Small intestine (tissue), 7 donors: ENCODE data around the gene TECR. TPM values are rescaled to one million over a fixed set of nuclear protein-coding genes. Genes with fewer than 3 reads are reported as not detected.
"Not testable (repeated sequence)": the region's sequence is repeated elsewhere in the genome, so short reads cannot be mapped to it uniquely, and the experiment has no call there.

ENCODE experiments used
- DNase-seq, 2 donors: peaks; one replicate each; pipeline versions ENCODE4 v3.0.0 to v3.0.0-alpha.2; 2013
- FAIRE-seq: peaks from 2 replicates; lab custom pipeline; 2012; peaks lifted over from hg19 to GRCh38; lab: Jason Lieb, UNC
- H3K27ac ChIP-seq, 3 donors: one replicate each; pipeline ENCODE4 v1.5.1; 2013; ENCODE audit warnings: low read length in 2 of 3, mild to moderate bottlenecking in 2 of 3, control low read depth in 1 of 3, inconsistent platforms in 1 of 3, low read depth in 1 of 3, moderate library complexity in 1 of 3
- H3K27me3 ChIP-seq, 3 donors: one replicate each; pipeline ENCODE4 v1.6.1; 2013; ENCODE audit warnings: low read length in 3 of 3, inconsistent platforms in 1 of 3; ENCODE audit not compliant: control insufficient read depth in 3 of 3, insufficient read depth in 3 of 3
- H3K36me3 ChIP-seq, 3 donors: one replicate each; pipeline ENCODE4 v1.6.1; 2013; ENCODE audit warnings: low read length in 3 of 3, inconsistent platforms in 1 of 3, low read depth in 1 of 3, mild to moderate bottlenecking in 1 of 3, moderate library complexity in 1 of 3; ENCODE audit not compliant: control insufficient read depth in 3 of 3, insufficient read depth in 2 of 3
- H3K4me1 ChIP-seq, 3 donors: one replicate each; pipeline ENCODE4 v1.6.1; 2013; ENCODE audit warnings: low read length in 2 of 3, inconsistent platforms in 1 of 3, low read depth in 1 of 3, mild to moderate bottlenecking in 1 of 3, moderate library complexity in 1 of 3; ENCODE audit not compliant: control insufficient read depth in 3 of 3, insufficient read depth in 2 of 3
- H3K4me3 ChIP-seq, 3 donors: one replicate each; pipeline ENCODE4 v1.5.1; 2013; ENCODE audit warnings: low read length in 3 of 3, control low read depth in 1 of 3, inconsistent platforms in 1 of 3, low read depth in 1 of 3, mild to moderate bottlenecking in 1 of 3, moderate library complexity in 1 of 3
- H3K9me3 ChIP-seq, 2 donors: one replicate each; pipeline ENCODE4 v1.6.1; 2013; ENCODE audit warnings: low read depth in 1 of 2, low read length in 1 of 2; ENCODE audit not compliant: control insufficient read depth in 2 of 2, insufficient read depth in 1 of 2
- WGBS, 3 donors: extraction: QIAGEN DNeasy Blood & Tissue Kit; methylation state at CpG; one replicate each; pipeline ENCODE4 v1.1.7; 2013; 5-methylcytosine and 5-hydroxymethylcytosine counted together
- polyA plus RNA-seq, 4 donors: library from polyadenylated mRNA; stranded (reverse) in 3 of 4; unstranded in 1 of 4; fragments of 200-250 nt in 3 of 4; fragments of 120-200 nt in 1 of 4; gene quantifications; one replicate each; pipeline versions ENCODE4 v1.2.1 to v1.2.3, GENCODE V29; 2013
- donor health status: healthy with polysubstance abuse.
- donor health status: control.
- donor health status: control.
- donor health status: Bipolar disorder and iron deficiency.
- donor health status: healthy.

The TECR gene
- polyA plus RNA-seq, 4 donors = 147 to 287 (median 200) TPM

- no peak for FAIRE-seq
- Histone ChIP-seq H3K4me1 (peaks cover 0 to 16% (median 0%) of the 10 kb centered on the region in 3 donors), H3K4me3 (no peak overlapping the region), H3K9me3 (no peaks in the 10 kb centered on the region), H3K27me3 (no peaks in the 10 kb centered on the region), H3K27ac (no peak overlapping the region), H3K36me3 (no peaks in the 10 kb centered on the region)
- 76 to 89% (median 81%) methylated on average over 1 of the region's 1 CpG for WGBS, 3 donors
- no peak for DNase-seq
These were observed 26.1 kb upstream of the TECR start for GRCh38 chr19:14503285-14503684.

DNA sequence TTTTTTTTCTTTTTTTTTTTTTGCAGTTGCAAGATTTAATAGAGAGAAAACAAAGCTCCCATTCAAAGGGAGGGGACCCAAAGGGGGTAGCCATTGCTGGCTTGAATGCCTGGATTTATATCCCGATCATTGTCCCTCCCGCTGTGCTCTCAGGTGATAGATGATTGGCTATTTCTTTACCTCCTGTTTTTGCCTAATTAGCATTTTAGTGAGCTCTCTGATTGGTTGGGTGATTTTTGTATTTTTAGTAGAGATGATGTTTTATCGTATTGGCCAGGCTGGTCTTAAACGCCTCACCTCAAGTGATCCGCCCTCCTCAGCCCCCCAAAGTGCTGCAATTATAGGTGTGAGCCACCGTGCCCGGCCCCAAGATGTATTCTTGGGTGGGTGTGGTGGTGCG, 24.8 kb upstream of the TECR start:
- not testable (repeated sequence) for H3K36me3 ChIP-seq, DNase-seq, H3K4me3 ChIP-seq, H3K27ac ChIP-seq, H3K27me3 ChIP-seq, FAIRE-seq, H3K9me3 ChIP-seq
- WGBS, 3 donors = 84 to 93% (median 88%) methylated on average over 8 of the region's 8 CpGs
- H3K4me1 ChIP-seq = peaks cover 0 to 16% (median 0%) of the 10 kb centered on the region in 3 donors

GRCh38 chr19:14505488-14506239, 23.7 kb upstream of the TECR start:
- Histone ChIP-seq H3K36me3 (no peaks in the 10 kb centered on the region), H3K4me3 (no peak overlapping the region), H3K27ac (peak overlapping the region in 2 of 3 donors; percentile 64 to 90), H3K27me3 (no peaks in the 10 kb centered on the region), H3K4me1 (peaks cover 0 to 16% (median 0%) of the 10 kb centered on the region in 3 donors), H3K9me3 (no peaks in the 10 kb centered on the region)
- peak; percentile 55 to 86 for DNase-seq
- 41 to 44% (median 42%) methylated on average over 19 of the region's 19 CpGs for WGBS, 3 donors
- no peak for FAIRE-seq

DNA sequence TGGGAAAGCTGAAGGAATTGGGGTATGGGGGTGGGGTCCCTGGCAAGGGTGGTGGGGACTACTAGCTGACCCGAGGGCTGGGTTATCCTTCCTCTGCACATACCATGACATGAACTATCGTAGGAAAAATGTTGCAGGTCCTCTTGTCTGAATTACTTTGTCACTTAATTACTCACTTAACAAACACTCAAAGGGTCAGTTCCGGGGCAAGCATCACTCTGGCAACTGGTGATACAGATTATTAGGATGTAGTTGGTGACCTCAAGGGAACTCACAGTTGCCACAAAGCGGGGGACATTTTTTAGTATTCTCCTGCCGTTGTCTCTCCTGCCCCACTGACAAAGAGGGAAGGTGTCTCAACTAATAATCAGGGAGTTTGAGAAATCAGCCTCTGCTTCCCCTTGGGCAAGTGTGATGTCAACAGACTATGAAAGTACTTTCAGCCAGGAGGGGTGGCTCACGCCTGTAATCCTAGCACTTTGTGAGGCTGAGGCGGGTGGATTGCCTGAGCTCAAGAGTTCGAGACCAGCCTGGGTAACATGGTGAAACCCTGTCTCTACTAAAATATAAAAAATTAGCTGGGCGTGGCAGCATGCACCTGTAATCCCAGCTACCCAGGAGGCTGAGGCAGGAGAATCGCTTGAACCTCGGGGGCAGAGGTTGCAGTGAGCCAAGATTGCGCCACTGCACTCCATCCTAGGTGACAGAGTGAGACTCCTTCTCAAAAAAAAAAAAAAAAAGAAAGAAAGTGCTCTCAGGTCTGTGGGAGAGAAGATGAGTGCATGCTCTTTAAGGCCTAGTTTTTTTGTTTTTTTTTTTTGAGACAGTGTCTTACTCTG, 21.5 kb upstream of the TECR start:
- Histone ChIP-seq H3K9me3 (no peaks in the 10 kb centered on the region), H3K4me3 (no peak overlapping the region), H3K27ac (no peak overlapping the region), H3K4me1 (peaks cover 0 to 16% (median 0%) of the 10 kb centered on the region in 3 donors), H3K27me3 (no peaks in the 10 kb centered on the region), H3K36me3 (peaks cover 0 to 5% (median 0%) of the 10 kb centered on the region in 3 donors)
- no peak for DNase-seq
- FAIRE-seq = no peak
- 40 to 60% (median 50%) methylated on average over 12 of the region's 12 CpGs for WGBS, 3 donors

DNA sequence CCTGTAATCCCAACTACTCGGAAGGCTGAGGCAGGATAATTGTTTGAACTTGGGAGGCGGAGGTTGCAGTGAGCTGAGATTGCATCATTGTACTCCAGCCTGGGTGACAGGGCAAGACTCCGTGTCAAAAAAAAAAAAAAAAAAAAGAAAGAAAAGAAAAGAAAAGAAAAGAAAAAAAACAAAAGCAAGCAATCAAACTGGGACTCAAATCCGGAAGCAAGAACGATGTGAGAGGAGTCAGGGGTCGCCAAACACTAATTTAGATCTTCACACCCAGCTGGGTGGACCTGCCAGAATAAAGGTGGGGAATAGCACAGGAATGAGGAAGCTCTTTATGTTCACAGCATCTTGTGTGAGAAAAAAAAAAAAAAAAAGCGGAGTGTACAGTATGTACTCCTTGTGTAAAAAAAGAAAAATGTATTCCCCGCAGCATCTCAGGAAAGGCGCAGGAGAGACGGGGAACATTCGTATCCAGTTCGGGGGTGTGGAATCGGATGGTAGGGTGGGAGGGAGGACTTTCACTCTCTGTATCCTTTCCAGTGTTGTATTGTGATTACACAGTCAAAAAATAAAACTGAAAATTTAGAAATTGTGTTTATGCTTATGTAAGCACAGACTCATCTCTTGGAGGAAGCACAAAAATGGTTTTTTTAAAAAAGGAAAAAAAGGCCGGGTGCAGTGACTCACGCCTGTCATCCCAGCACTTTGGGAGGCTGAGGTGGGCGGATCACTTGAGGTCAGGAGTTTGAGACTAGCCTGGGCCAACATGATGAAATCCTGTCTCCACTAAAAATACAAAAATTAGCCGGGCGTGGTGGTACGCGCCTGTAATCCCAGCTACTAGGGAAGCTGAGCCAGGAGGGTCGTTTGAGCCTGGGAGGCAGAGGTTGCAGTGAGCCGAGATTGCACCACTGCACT, 18.8 kb upstream of the TECR start:
- FAIRE-seq (no peak), DNase-seq (no peak)
- 42 to 61% (median 58%) methylated on average over 21 to 22 of the region's 22 CpGs for WGBS, 3 donors
- H3K27me3 ChIP-seq = no peaks in the 10 kb centered on the region
- no peak overlapping the region for H3K27ac ChIP-seq
- H3K9me3 ChIP-seq = no peaks in the 10 kb centered on the region
- H3K4me3 ChIP-seq = no peak overlapping the region
- H3K4me1 ChIP-seq = peaks cover 0 to 23% (median 5%) of the 10 kb centered on the region in 3 donors
- peaks cover 0 to 29% (median 7%) of the 10 kb centered on the region in 3 donors for H3K36me3 ChIP-seq

- H3K27ac ChIP-seq = no peak overlapping the region
- peaks cover 0 to 23% (median 10%) of the 10 kb centered on the region in 3 donors for H3K4me1 ChIP-seq
- DNase-seq (no peak), FAIRE-seq (no peak)
- peaks cover 4 to 35% (median 7%) of the 10 kb centered on the region in 3 donors for H3K36me3 ChIP-seq
- 74 to 85% (median 80%) methylated on average over 4 of the region's 4 CpGs for WGBS, 3 donors
- H3K4me3 ChIP-seq = no peak overlapping the region
- H3K27me3 ChIP-seq = no peaks in the 10 kb centered on the region
- no peaks in the 10 kb centered on the region for H3K9me3 ChIP-seq
These were observed 18.2 kb upstream of the TECR start for GRCh38 chr19:14511229-14511593.

DNA sequence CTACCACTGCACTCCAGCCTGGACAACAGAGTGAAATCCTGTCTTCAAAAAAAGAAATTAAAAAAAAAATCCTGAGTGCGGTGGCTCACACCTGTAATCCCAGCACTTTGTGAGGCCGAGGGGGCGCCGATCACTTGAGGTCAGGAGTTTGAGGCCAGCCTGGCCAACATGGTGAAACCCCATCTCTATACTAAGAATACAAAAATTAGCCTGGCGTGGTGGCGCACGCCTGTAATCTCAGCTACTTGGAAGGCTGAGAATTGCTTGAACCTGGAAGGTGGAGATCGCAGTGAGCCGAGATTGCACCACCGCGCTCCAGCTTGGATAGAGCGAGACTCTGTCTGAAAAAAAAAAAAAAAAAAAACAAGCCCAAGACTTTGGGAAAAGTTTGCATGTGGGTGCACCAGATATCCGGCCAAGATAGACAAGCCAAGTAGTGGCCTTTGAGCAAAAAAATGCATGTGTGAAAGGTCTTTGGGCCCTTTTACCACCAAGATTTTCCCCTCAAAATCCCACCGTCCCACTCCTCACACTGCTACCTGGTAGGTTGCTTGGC, 16.9 kb upstream of the TECR start:
- 93 to 98% (median 94%) methylated on average over 14 of the region's 14 CpGs for WGBS, 3 donors
- H3K4me1 ChIP-seq = peaks cover 0 to 24% (median 10%) of the 10 kb centered on the region in 3 donors
- no peak for FAIRE-seq

More for the DNA sequence above, 16.9 kb upstream of the TECR start:
- no peak for DNase-seq
- Histone ChIP-seq H3K4me3 (no peak overlapping the region), H3K9me3 (no peaks in the 10 kb centered on the region), H3K36me3 (peaks cover 4 to 45% (median 7%) of the 10 kb centered on the region in 3 donors), H3K27me3 (no peaks in the 10 kb centered on the region), H3K27ac (no peak overlapping the region)
